ENCODE data around the gene PLD6. TPM values are rescaled to one million over a fixed set of nuclear protein-coding genes. Genes with fewer than 3 reads are reported as not detected.
"Not testable (repeated sequence)": the region's sequence is repeated elsewhere in the genome, so short reads cannot be mapped to it uniquely, and the experiment has no call there.

The PLD6 gene
- total RNA-seq, 1 experiment from 2014 or later: 6.6 TPM

DNA sequence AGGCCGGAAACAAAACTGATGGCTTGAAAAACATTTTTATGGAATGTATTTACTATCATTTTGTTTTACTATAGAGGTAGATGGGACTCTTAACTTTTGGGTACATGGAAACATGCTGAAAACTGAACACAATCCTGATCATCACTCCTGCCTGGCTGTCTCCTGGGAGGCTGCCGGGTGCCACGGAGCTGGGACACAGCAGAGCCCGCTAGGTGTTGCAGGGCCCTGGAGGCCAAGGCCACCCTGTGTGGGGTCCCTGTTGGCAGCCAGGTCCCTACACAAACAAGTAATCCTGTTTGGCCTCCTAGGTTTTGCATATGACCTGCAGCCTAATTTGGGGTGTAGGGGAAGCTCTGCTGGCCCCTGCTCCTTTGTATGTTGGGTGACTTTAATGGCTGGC, 17.5 kb downstream of the PLD6 start:
- Histone ChIP-seq H3K27me3 (no peaks in the 10 kb centered on the region), H3K9me3 (no peaks in the 10 kb centered on the region), H3K36me3 (no peaks in the 10 kb centered on the region), H3K4me3 (no peak overlapping the region)
- DNase-seq: no peak

DNA sequence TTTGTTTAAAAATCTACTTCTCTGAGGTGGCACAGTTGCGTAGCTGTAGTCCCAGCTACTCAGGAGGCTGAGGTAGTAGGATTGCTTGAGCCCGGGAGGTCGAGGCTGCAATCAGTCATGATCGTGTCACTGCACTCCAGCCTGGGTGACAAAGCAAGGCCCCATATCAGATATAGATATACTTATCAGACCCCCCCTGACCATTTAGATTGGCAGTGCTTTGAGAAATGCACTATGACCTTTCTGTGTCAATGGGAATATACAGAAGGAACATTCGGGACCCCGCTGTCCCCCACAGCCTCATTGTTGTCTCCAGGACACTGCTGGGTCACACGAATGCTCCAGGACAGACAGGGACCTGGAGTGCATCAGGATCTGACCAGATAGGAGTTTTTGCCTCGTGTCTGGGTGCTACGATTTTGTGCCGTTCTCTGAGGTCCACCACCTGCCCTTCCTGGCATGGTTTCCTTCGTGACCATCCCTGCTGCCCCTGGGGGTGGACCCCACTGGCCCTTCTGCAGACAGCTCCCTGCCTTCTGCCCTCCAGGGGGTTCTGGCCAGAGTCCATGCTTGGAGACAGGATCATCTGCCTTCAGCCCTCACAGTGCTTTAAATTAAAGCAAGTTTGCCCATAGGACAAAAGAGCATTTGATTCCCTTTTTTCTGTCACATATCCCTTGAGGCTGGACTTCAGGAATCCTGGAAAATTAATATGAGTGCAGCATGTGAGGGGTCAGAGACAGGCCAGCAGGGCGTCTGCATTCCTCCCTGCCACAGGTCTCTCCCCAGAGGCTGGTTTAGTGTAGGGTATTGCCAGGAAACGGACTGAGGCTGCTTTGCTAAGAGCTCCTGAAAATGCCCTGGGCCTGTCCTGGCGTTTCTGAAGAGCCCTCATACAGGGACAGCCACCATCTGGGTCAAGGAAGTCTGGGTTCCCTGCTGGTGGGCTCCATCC, 19.3 kb downstream of the PLD6 start:
- no peak overlapping the region for H3K4me3 ChIP-seq
- no peaks in the 10 kb centered on the region for H3K9me3 ChIP-seq
- no peaks in the 10 kb centered on the region; the same call in 1 of the 2 replicates for H3K36me3 ChIP-seq
- H3K27me3 ChIP-seq: no peaks in the 10 kb centered on the region
- no peak for DNase-seq

DNA sequence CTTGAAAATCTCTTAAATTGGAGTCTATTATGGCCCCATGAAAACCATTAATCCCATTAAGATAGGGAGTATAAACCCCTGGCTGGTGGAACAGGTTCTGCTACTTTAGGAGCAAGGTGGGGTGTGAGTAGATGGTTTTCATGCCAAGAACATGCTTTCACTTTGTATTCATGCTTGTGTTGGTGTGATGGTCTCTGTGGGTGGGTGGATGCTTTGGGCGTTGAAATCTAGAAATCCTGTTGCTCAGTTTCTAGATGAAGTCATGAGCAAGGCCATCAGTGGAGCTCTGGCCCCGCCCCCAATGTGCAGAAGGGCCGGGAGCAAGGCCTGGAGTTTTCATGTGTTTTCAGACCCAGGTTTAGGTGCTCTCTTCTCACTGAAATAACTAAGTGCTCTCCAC, 20.1 kb downstream of the PLD6 start:
- DNase-seq: no peak
- Histone ChIP-seq H3K27me3 (no peaks in the 10 kb centered on the region), H3K36me3 (no peaks in the 10 kb centered on the region; the same call in 1 of the 2 replicates), H3K9me3 (no peaks in the 10 kb centered on the region), H3K4me3 (no peak overlapping the region)

DNA sequence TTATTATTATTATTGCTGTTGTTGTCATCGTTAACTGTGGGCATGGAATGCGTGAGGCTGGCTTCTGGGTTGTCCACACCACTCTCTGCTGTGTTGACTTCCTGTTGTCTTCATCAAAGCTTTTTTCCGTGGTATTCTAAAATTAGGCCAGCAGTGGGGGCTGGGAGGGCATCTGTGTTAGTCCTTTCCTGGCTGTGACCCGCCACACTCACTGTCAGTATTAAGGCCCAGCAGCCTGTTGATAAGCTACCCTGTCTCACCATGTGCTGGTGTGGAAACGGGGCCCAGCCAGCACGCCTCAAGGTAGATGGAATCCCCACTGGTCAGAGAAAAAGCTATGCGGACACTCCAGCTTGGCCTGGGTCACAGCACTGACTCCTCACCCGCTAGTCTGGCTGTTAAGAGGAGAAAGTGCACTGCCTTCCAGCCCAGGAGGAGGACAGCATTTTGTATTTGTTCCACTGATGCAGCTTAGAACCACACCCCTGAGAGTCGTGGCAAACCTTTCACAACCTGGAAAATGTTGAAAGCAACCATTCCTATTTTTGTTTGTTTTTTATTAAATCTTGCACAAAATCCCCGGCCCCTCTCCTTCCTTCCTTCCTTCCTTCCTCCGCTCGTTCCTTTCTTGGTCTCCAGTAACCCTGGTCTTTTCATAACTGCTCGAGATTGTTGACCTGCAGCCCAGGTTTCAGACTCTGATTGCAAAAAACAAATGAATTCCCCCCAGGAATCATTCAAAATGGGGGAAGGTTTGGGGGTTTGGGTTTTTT, 21.0 kb downstream of the PLD6 start:
- H3K36me3 ChIP-seq, DNase-seq, H3K9me3 ChIP-seq, H3K27me3 ChIP-seq, H3K4me3 ChIP-seq: not testable (repeated sequence)

DNA sequence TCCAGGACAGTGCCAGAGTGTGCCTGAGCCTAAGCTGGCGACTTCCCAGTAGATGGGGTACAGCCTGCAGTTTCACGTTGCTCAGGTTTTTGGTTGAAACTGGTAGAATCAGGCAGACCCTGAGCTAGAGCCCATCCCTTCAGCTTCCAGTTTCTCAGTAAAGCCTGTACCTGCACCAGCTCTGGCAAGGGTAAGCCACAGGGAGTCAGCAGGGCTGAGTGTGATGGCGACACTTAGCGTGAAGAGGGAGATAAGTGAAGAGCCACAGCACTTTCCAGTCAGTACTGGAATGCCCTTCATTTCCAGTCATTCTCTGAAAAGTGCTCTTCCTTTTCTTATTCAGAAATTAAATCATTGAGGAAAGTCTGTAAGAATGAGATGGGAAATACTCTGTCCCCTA, 22.4 kb downstream of the PLD6 start:
- DNase-seq: no peak
- Histone ChIP-seq H3K4me3 (no peak overlapping the region), H3K9me3 (no peaks in the 10 kb centered on the region), H3K27me3 (no peaks in the 10 kb centered on the region), H3K36me3 (peaks cover 5% of the 10 kb centered on the region; the same call in 1 of the 2 replicates)

DNA sequence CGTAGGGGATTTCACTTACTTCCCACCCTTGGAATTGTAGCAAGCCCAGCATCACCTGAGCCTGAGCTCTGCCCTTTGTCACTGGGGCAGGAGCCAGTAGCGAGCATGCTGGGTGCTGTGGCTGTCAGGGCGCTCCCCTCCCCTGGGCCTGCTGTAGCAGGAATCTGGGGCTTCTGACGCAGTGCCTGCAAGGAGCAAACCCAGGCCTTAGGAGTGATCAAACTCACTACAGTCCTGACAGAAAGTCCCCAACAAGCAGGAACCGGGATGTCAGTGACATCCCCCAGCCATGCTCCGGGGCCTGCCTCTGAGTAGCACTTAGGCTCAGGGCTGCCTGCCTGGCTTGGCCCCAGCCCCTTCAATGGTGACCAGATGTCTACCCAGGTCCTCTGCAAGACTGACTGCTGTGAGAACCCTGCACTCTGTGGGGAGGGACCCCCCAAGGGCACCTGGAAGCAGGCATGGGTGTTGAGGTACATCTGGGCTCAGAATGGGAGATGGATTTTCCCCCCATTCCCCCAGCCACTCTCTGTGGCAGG, 23.5 kb downstream of the PLD6 start:
- Histone ChIP-seq H3K36me3 (peaks cover 5% of the 10 kb centered on the region; the same call in 1 of the 2 replicates), H3K27me3 (no peaks in the 10 kb centered on the region), H3K9me3 (no peaks in the 10 kb centered on the region), H3K4me3 (no peak overlapping the region)
- DNase-seq: no peak

DNA sequence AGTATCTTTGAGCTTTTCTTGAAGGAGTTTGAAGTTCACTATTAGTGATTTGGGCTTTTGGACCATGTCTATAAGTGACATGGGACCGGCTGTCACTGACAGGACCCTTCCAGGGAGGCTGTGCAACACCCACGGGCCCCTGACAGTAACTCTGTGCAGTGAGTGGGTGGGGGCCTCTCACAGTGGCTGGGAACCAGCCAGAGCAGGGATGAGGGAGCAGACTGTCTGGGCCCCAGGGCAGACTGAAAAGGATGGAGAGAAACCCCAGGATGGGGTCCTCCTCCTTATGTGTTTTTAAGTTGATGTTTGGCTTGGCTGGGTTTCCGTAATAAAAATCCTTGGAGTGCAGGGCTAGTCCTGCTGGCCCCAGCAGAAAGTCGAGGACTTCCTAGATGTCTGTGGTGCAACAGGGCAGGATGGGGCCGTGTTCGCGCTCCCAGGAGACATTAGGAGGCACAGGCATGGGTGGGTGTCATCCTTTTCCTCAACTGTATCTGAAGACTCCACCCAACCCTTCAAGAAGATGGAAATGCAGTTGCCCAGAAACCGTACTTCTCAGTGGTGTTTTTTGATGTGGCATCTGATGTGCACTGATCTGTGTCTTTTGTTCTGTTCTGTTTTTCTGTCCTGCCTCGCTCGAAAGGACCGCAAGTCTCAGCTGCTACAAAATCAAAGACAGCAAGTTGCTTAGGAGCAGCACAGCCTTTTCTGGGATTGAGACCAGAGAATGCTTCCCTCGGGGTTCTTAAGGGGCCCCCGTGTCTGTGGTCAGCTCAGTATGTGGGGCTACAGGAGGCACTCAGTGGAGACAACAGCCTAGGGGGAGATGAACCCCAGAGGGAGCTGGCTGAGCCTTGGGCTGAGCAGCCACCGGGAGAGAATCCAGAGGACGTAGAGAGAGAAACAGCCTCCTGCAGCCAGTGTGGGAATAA, 24.2 kb downstream of the PLD6 start:
- H3K9me3 ChIP-seq: no peaks in the 10 kb centered on the region
- peaks cover 7% of the 10 kb centered on the region; the same call in 1 of the 2 replicates for H3K36me3 ChIP-seq
- H3K27me3 ChIP-seq: no peaks in the 10 kb centered on the region
- DNase-seq: no peak
- H3K4me3 ChIP-seq: no peak overlapping the region

DNA sequence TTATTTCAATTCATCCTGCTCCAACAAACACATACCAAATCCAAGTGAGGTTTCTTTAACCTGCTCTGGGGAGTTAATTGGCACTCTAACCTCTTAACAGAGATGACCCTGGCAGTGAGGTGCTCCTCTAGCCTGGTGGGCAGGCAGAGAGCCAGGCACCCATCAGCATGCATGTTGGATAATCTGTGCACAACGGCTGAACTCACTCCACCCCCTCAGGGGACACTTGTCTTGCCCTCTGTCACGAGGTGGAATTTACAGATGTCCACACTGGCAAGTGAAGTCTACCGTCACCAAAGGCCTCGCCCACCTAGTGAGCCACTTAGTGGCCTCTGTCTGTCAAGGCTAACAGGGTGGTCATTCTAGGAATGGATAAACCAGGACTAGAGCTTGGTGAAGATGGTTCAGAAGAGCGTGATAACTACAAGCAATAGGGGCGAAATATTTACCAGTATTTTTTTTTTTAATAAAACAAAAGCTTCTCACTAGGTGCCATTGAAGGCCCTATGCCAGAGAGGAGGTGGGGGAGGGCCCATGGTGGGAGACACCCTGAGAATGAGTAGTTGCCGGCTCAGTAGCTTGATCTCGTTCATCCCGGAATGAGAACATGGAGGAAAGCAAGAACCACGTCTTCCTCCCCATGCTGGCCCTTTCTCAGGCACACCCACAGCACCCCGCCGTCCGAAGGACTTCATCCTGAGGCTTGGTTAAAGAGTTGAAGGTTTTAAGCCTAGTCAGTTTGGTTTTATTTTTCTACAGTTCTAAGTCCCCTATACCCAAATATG, 25.2 kb downstream of the PLD6 start:
- no peaks in the 10 kb centered on the region for H3K9me3 ChIP-seq
- DNase-seq: no peak
- H3K27me3 ChIP-seq: no peaks in the 10 kb centered on the region
- H3K4me3 ChIP-seq: no peak overlapping the region
- H3K36me3 ChIP-seq: peaks cover 7% of the 10 kb centered on the region; the same call in 1 of the 2 replicates

DNA sequence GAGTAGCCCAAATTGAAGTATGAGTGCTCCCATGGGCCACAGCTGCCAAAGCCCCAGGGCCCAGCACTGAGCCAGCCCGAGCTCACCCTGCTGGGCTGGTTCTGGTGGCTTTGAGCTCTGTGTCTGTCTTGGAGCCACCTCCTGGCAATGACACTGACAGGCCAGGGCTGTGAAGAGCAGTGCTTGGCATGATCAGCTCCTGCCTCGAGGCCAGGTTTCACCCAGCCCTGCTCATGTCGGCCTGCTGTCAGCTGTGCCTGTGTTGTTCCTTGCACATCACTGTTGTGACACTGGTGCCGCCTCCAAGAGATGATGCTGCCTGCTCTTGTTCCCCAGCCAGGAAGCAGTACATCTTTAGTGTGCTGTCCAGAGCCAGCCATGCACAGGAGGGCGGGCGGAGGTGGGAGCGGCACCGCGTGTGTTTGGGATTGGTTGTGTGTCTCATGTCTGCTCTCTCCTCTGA, 26.0 kb downstream of the PLD6 start:
- H3K36me3 ChIP-seq: peaks cover 7% of the 10 kb centered on the region; the same call in 1 of the 2 replicates
- H3K27me3 ChIP-seq: no peaks in the 10 kb centered on the region
- no peak overlapping the region for H3K4me3 ChIP-seq
- H3K9me3 ChIP-seq: no peaks in the 10 kb centered on the region
- DNase-seq: no peak

DNA sequence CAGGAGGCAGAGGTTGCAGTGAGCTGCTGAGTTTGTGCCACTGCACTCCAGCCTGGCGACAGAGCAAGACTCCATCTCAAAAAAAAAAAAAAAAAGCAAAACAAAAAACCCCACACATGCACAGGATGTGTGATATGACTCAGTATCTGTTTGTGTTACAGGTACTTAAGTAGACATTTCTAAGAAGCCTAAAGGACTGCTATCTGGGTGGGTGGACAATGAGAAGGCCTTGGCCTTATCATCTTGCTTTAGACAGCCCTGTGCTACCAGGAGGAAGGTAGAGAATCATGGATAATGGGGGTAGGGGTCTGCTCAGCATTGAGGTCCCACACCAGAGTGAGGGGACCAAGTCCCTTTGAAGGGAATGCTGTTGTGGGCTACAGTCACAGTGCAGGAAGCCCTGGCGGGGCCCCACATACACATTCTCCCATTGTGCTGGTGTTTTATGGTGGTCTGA, 26.7 kb downstream of the PLD6 start:
- no peaks in the 10 kb centered on the region for H3K9me3 ChIP-seq
- H3K4me3 ChIP-seq: no peak overlapping the region
- no peaks in the 10 kb centered on the region for H3K27me3 ChIP-seq
- H3K36me3 ChIP-seq: peaks cover 7% of the 10 kb centered on the region
- DNase-seq: no peak

DNA sequence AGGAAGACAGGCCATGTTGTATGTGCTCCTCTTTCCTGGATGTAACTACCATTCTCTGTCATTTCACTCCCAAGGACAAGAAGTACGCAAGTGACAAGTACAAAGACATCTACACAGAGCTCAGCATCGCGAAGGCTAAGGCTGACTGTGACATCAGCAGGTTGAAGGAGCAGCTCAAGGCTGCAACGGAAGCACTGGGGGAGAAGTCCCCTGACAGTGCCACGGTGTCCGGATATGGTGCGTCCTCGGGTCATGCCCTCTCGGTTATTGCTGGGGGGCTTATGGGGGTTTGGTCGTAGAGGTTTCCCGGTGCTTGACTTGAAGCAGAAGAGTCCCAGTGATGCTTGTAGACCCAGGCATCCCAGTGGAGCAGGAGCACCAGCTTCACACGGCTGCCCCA, 29.0 kb downstream of the PLD6 start:
- H3K9me3 ChIP-seq: no peaks in the 10 kb centered on the region
- peaks cover 10% of the 10 kb centered on the region for H3K36me3 ChIP-seq
- DNase-seq: no peak
- no peaks in the 10 kb centered on the region for H3K27me3 ChIP-seq
- no peak overlapping the region for H3K4me3 ChIP-seq

DNA sequence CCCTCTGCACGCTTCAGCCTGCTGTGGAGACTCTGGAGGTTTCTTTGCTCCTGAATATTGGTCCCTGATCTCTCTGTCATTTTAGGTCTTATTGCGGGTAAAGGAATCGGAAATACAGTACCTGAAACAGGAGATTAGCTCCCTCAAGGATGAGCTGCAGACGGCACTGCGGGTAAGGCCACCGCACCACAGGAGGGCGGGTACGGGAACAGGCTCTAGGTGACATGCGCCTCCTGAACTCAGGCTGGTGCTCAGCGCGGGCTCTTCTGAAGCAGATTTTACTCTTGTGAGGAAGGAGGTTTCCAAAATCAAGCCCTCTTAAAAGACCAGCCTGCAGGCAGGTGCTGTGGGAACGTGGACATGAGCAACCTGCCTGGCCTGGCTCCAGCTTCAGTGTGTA, 29.8 kb downstream of the PLD6 start:
- DNase-seq: no peak
- no peak overlapping the region for H3K4me3 ChIP-seq
- peaks cover 12% of the 10 kb centered on the region for H3K36me3 ChIP-seq
- H3K27me3 ChIP-seq: no peaks in the 10 kb centered on the region
- no peaks in the 10 kb centered on the region for H3K9me3 ChIP-seq

DNA sequence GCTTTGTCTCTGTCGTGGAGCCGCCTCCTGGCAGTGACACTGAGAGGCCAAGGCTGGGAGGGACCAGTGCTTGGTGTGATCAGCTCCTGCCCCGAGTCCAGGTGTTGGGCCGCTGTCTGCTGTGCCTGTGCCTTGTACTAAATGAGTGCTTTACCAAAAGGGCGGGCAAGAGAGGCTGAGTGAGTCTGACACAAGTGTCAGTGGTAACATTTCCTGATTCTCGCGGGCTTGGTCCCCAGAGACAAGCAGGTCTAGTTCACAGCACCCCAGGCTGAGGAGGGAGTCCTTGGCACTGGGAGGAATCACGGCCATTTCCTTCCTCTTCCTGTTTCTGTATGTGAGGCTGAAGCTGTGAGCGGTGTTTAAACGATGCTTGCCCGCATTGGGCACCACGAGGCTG, 30.2 kb downstream of the PLD6 start:
- Histone ChIP-seq H3K9me3 (no peaks in the 10 kb centered on the region), H3K36me3 (peaks cover 12% of the 10 kb centered on the region), H3K4me3 (no peak overlapping the region), H3K27me3 (no peaks in the 10 kb centered on the region)
- DNase-seq: no peak

DNA sequence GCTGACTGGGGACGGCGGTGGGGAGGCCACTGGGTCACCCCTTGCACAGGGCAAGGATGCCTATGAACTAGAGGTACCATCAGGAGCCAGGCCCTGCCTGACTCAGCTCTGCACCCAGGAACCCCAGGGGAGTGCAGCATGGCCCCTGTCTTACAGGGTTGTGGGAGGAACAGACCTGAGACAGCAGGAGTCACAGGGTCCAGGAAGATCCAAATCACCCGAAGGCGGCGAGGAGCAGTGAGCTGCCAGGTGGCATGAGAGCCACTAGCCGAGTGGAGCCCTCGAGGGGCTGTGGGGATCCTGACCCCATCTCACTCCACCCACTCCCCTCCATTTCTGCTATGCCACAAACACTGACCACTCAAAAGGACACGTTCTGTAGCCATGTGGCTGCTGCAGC, 30.8 kb downstream of the PLD6 start:
- Histone ChIP-seq H3K27me3 (no peaks in the 10 kb centered on the region), H3K4me3 (no peak overlapping the region), H3K36me3 (peaks cover 9% of the 10 kb centered on the region), H3K9me3 (no peaks in the 10 kb centered on the region)
- DNase-seq: no peak

DNA sequence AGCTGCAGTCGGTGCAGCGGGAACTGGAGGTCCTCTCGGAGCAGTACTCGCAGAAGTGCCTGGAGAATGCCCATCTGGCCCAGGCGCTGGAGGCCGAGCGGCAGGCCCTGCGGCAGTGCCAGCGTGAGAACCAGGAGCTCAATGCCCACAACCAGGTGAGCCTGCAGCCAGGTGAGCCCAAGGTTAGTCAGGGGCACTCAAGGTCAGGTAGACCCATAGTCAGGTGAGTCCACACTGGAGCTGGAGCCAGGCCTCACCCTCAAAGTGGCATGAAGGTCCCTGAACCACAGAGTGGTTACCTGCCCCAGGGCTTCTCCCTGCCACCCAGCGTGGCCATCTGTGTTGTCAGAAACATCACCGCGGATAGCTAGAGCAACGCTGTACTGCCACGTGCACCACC, 32.2 kb downstream of the PLD6 start:
- Histone ChIP-seq H3K4me3 (no peak overlapping the region), H3K9me3 (no peaks in the 10 kb centered on the region), H3K36me3 (peaks cover 6% of the 10 kb centered on the region), H3K27me3 (no peaks in the 10 kb centered on the region)
- DNase-seq: no peak

Measured in MG63 (cell line).